Right lung (tissue), 5 donors: ENCODE measurements around the gene PLEKHA4. TPM values are rescaled to one million over a fixed set of nuclear protein-coding genes. Genes with fewer than 3 reads are reported as not detected.
"Not testable (repeated sequence)": the region's sequence is repeated elsewhere in the genome, so short reads cannot be mapped to it uniquely, and the experiment has no call there.

Source experiments
- DNase-seq, 2 donors: peaks; one replicate each; pipeline ENCODE4 v3.0.0-alpha.2; 2013
- polyA plus RNA-seq, 5 donors: library from polyadenylated mRNA; unstranded; fragments of 120-200 nt; gene quantifications; one replicate each; pipeline versions ENCODE4 v1.2.1 to v1.2.3, GENCODE V29; 2013; ENCODE audit warnings: inconsistent platforms in 1 of 5, low replicate concordance in 1 of 5; ENCODE audit not compliant: insufficient read length in 5 of 5, insufficient read depth in 1 of 5

PLEKHA4 gene
- polyA plus RNA-seq, 5 donors, result 12.9 to 23.2 (median 15.5) TPM

GRCh38 chr19:48867746-48868113 lies 687 bp downstream of the PLEKHA4 start:
- DNase-seq, result no peak

- peak in 1 of 2 donors; percentile 34 for DNase-seq
These were observed 1.2 kb downstream of the PLEKHA4 start for GRCh38 chr19:48867123-48867745.

- DNase-seq, result no peak
These were observed 1.7 kb downstream of the PLEKHA4 start for GRCh38 chr19:48866692-48867091.

GRCh38 chr19:48862827-48863226 lies 5.6 kb downstream of the PLEKHA4 start:
- DNase-seq, result no peak

GRCh38 chr19:48861313-48861712 lies 7.1 kb downstream of the PLEKHA4 start:
- DNase-seq, result no peak

GRCh38 chr19:48859711-48860572 lies 8.5 kb downstream of the PLEKHA4 start:
- peak in 1 of 2 donors; percentile 36 for DNase-seq

GRCh38 chr19:48858984-48859710 lies 9.3 kb downstream of the PLEKHA4 start:
- no peak for DNase-seq

- DNase-seq, result no peak
These were observed 11.5 kb downstream of the PLEKHA4 start for GRCh38 chr19:48856921-48857320.

GRCh38 chr19:48854103-48854502 lies 14.3 kb downstream of the PLEKHA4 start:
- DNase-seq, result no peak

- no peak for DNase-seq
These were observed 14.9 kb downstream of the PLEKHA4 start for GRCh38 chr19:48853483-48853882.

GRCh38 chr19:48852292-48852691 lies 16.1 kb downstream of the PLEKHA4 start:
- no peak for DNase-seq

- not testable (repeated sequence) for DNase-seq
These were observed 21.8 kb downstream of the PLEKHA4 start for GRCh38 chr19:48846659-48847058.

- DNase-seq, result no peak
These were observed 23.0 kb downstream of the PLEKHA4 start for GRCh38 chr19:48845384-48845783.

GRCh38 chr19:48844472-48844871 lies 23.9 kb downstream of the PLEKHA4 start:
- no peak for DNase-seq

- peak; percentile 56 to 64 for DNase-seq
These were observed 25.6 kb downstream of the PLEKHA4 start for GRCh38 chr19:48842789-48843162.

GRCh38 chr19:48841571-48841970 lies 26.8 kb downstream of the PLEKHA4 start:
- DNase-seq, result no peak

GRCh38 chr19:48841047-48841446 lies 27.4 kb downstream of the PLEKHA4 start:
- DNase-seq, result no peak

- no peak for DNase-seq
These were observed 30.7 kb downstream of the PLEKHA4 start for GRCh38 chr19:48837687-48838086.

- peak; percentile 83 to 88 for DNase-seq
These were observed 31.3 kb downstream of the PLEKHA4 start for GRCh38 chr19:48837051-48837524.

- DNase-seq, result peak; percentile 44 to 55
These were observed 32.1 kb downstream of the PLEKHA4 start, which contains the start of gene HSD17B14 for GRCh38 chr19:48836089-48837017. HSD17B14 (minus strand) TSS chr19:48836491; CDS start chr19:48836411, 80 bp downstream.

GRCh38 chr19:48835734-48836088 lies 32.7 kb downstream of the PLEKHA4 start:
- DNase-seq, result peak; percentile 76 to 79
